AG09309 (cell line): ENCODE data around the gene GRIK4.

ENCODE experiments used
- DNase-seq: peaks from one replicate; pipeline ENCODE4 v3.0.0-alpha.2; 2010; ENCODE audit warnings: low read depth
- H3K4me3 ChIP-seq: 2 replicates; pipeline ENCODE4 v1.5.1; 2011; ENCODE audit warnings: mild to moderate bottlenecking, low read depth, low read length, moderate library complexity; ENCODE audit not compliant: control insufficient read depth
- TF ChIP-seq, protein P1 (sequence below): IDR thresholded peaks from 2 replicates; pipeline ENCODE4 v1.5.1; 2011; ENCODE audit warnings: mild to moderate bottlenecking, low read depth, low read length, inconsistent platforms; ENCODE audit not compliant: insufficient read depth, control insufficient read depth; ENCODE audit errors: missing control alignments

The GRIK4 gene

DNA sequence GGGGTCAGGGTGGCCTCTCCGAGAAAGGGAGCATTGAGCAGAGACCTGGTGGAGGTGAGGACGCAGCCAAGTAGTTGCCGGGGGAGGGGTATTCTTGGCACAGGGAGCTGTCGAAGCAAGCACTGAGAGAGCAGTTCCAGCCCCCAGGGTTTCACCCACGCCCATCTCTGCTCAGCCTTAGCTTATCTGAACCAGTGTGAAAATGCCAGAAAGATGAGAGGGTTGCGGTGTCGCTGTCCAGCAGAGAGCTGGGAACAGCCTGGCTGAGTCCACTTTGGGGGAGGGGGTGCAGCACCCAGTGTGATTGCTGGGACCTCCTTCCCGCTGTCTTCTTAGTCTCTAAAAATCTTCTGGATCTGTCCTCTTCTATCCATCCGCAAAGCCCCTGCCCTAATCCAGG is 389.1 kb downstream of the GRIK4 start:
- DNase-seq = no peak
- H3K4me3 ChIP-seq = no peak overlapping the region
- TF ChIP-seq, protein P1, sequence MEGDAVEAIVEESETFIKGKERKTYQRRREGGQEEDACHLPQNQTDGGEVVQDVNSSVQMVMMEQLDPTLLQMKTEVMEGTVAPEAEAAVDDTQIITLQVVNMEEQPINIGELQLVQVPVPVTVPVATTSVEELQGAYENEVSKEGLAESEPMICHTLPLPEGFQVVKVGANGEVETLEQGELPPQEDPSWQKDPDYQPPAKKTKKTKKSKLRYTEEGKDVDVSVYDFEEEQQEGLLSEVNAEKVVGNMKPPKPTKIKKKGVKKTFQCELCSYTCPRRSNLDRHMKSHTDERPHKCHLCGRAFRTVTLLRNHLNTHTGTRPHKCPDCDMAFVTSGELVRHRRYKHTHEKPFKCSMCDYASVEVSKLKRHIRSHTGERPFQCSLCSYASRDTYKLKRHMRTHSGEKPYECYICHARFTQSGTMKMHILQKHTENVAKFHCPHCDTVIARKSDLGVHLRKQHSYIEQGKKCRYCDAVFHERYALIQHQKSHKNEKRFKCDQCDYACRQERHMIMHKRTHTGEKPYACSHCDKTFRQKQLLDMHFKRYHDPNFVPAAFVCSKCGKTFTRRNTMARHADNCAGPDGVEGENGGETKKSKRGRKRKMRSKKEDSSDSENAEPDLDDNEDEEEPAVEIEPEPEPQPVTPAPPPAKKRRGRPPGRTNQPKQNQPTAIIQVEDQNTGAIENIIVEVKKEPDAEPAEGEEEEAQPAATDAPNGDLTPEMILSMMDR = no peak

DNA sequence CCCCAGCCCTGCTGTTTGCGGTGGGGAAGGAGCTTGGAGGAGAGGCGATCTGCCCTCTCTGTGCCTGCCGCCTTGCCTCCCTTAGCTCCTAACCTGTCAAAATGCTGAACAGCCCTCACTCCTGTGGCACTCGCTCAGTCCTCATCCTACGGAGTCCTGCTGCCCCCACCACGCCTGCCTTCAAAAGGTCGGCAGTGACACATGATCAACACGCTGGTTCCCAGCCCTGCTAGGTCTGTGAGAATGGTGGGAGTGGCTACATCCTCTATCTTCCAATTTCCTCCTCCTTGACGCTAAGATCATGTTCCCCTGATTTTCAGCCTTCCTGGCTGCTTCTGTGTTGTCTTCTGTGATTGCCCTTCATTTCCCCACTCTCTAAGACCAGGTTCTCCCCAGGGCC is 392.1 kb downstream of the GRIK4 start:
- DNase-seq = no peak
- H3K4me3 ChIP-seq = no peak overlapping the region
- TF ChIP-seq, protein P1 = no peak

DNA sequence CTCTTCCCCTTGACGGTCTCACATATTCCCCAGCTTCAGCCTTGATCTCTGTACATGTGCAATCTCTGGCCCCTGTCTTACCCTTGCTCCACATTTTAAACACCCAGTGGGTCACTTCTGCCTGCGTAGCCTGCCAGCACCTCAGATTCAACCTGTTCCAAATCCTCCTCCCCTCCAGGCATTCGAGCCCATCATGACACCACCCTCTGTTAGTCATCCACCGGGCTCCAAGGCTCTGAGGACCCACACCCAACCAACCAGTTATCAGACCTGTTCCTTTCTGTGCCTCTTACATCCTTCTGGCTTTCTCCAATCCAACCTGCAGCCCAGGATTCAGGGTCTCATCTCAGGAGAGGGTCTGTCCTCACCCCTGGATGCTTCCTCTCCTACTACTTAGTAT is 392.6 kb downstream of the GRIK4 start:
- TF ChIP-seq, protein P1 = no peak
- H3K4me3 ChIP-seq = no peak overlapping the region
- no peak for DNase-seq

DNA sequence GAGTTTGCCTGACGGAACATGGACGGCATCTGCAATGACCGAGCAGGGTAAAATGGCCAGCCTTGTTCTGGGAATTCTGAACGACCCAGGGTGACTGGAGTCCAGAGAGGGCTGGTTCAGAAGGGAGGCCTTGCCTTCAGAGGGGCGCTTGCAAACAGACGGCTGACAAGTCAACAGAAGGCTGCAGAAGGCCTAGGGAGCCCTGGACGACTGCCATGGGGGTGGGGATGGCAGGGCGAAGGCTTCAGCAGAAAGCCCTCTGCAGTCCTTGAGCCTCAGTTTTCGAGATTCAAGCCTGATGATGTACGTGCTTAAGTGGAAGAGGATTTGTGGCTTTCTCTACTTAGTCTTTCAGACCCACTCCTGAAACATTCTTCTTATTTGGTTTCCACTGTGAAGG is 395.2 kb downstream of the GRIK4 start:
- no peak overlapping the region for H3K4me3 ChIP-seq
- TF ChIP-seq, protein P1 = no peak
- no peak for DNase-seq

GRCh38 chr11:120907971-120908370 is 396.4 kb downstream of the GRIK4 start:
- no peak overlapping the region for H3K4me3 ChIP-seq
- TF ChIP-seq, protein P1 = no peak
- no peak for DNase-seq

DNA sequence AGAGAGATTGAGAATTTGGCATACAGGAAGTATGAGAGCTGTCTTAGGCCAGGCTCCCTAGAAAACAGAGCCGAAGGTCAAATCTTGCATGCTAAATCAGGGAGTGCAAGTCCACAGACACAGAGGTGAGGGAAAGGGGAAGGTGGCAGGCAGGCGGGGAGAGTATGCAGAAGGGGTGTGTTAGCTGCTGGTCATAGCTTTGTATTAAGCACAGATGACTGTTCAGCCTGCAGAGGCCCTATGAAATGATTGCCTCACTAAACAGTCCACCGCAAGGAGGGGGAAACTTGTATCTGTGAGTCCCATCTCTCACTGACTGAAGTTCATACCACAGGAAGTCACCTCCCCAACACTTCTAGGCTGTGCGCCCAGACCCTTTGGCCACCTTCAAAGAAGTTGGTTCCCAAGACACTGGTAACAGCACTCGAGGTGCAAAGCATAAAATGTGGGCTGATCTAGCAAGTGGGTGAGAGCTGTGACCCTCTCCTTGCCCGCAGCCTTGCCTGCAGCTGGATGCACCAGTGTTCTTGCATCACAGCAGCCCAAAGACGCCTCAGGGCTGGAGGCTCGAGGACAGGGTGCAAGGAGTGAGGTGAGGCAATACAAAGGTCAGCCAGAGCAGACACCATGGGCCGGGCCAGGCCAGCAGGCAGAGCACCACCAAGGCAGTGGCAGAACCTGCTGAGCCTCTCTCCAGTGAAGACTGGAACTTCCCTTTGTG is 397.1 kb downstream of the GRIK4 start:
- TF ChIP-seq, protein P1 = no peak
- no peak overlapping the region for H3K4me3 ChIP-seq
- DNase-seq = no peak
